HCT116 (cell line): Measurements from ENCODE around the gene LPCAT2. TPM values are rescaled to one million over a fixed set of nuclear protein-coding genes. Genes with fewer than 3 reads are reported as not detected.

Experiments used
- ATAC-seq: fragments of 200-7000 bp; cut with Tn5 transposase; 2 replicates; pipeline ENCODE4 v1.9.1; 2020; ENCODE audit warnings: mild to moderate bottlenecking, moderate library complexity
- BruUV-seq: library from RNA; stranded (reverse); fragments of 400-500 nt; replicated peaks from 2 replicates; lab custom pipeline; 2021; lab: Mats Ljungman, UMichigan
- CTCF ChIA-PET: fragments of 300-600 bp; sonication (Branson Sonifier 250); formaldehyde crosslinking; loops from one replicate; lab custom pipeline; 2021; ENCODE audit warnings: antibody characterized with exemption; lab: Charles Lee
- POLR2A ChIA-PET: fragments of 300-600, 350-600 bp; sonication (Branson Sonifier 250); formaldehyde crosslinking; loops from one replicate; lab custom pipeline; 2021; ENCODE audit warnings: antibody characterized with exemption; lab: Charles Lee
- RAD21 ChIA-PET, 2 experiments: fragments of 300-600 bp; sonication (Branson Sonifier 250); formaldehyde crosslinking; loops; one replicate each; lab custom pipeline; 2023; ENCODE audit warnings: low total read pairs in 2 of 2; ENCODE audit not compliant: uncharacterized antibody in 2 of 2, unreplicated experiment in 2 of 2, low non-redundant PET in 1 of 2; lab: Charles Lee
- DNase-seq: peaks from one replicate; pipeline ENCODE4 v3.0.0-alpha.2; 2010; ENCODE audit warnings: low read depth, low spot score
- H2AFZ ChIP-seq: fragments of 200-600 bp; shearing (Covaris generic), sonication (generic); 2 replicates; pipeline ENCODE4 v1.6.1; 2017; ENCODE audit warnings: low read depth, mixed run types, mixed read lengths, antibody characterized with exemption, low read length; ENCODE audit not compliant: poor library complexity, severe bottlenecking
- H3K27ac ChIP-seq: 2 replicates; pipeline ENCODE4 v1.5.1; 2012; ENCODE audit warnings: low read depth, low read length
- H3K27me3 ChIP-seq: fragments of 200-600 bp; sonication (generic); 2 replicates; pipeline ENCODE4 v1.6.1; 2016; ENCODE audit warnings: mixed run types, low read length, mixed read lengths; ENCODE audit not compliant: insufficient read depth
- H3K36me3 ChIP-seq, 2 experiments: fragments of 200-500 bp in 1 of 2; fragments of 200-600 bp in 1 of 2; sonication (Bioruptor generic) in 1 of 2; sonication (generic) in 1 of 2; 2 replicates each; pipeline versions ENCODE4 v1.5.1 to v1.6.1; 2014 to 2016; ENCODE audit warnings: low read length in 2 of 2, inconsistent platforms in 1 of 2, mixed read lengths in 1 of 2, mixed run types in 1 of 2; ENCODE audit not compliant: insufficient read depth in 2 of 2, control insufficient read depth in 1 of 2
- H3K4me1 ChIP-seq, 2 experiments: fragments of 200-600 bp in 1 of 2; sonication (generic) in 1 of 2; 2 replicates each; pipeline versions ENCODE4 v1.5.1 to v1.6.1; 2012 to 2017; ENCODE audit warnings: low read length in 2 of 2, inconsistent platforms in 1 of 2, mild to moderate bottlenecking in 1 of 2, mixed read lengths in 1 of 2, mixed run types in 1 of 2, moderate library complexity in 1 of 2; ENCODE audit not compliant: insufficient read depth in 2 of 2, control insufficient read depth in 1 of 2
- H3K4me2 ChIP-seq: fragments of 200-600 bp; sonication (generic); 2 replicates; pipeline ENCODE4 v1.6.1; 2017; ENCODE audit warnings: mixed run types, low read length, mixed read lengths
- H3K4me3 ChIP-seq, 2 experiments: fragments of 200-600 bp in 1 of 2; sonication (generic) in 1 of 2; replicated peaks in 1 of 2; 2 replicates each; pipeline ENCODE4 v1.5.1; 2011 to 2016; ENCODE audit warnings: low read length in 2 of 2, control low read depth in 1 of 2, low read depth in 1 of 2, mild to moderate bottlenecking in 1 of 2, mixed read lengths in 1 of 2, mixed run types in 1 of 2
- H3K79me2 ChIP-seq: fragments of 200-600 bp; sonication (generic); 2 replicates; pipeline ENCODE4 v1.6.1; 2017; ENCODE audit warnings: mild to moderate bottlenecking, mixed run types, low read length, moderate library complexity, mixed read lengths; ENCODE audit not compliant: insufficient read depth
- H3K9ac ChIP-seq: fragments of 200-600 bp; sonication (generic); 2 replicates; pipeline ENCODE4 v1.6.1; 2016; ENCODE audit warnings: low read length, mixed read lengths
- H3K9me2 ChIP-seq: fragments of 200-600 bp; sonication (generic), shearing (Covaris generic); 2 replicates; pipeline ENCODE4 v1.6.1; 2017; ENCODE audit warnings: mixed run types, mild to moderate bottlenecking, moderate library complexity; ENCODE audit not compliant: insufficient read depth
- H3K9me3 ChIP-seq, 2 experiments: fragments of 200-500 bp in 1 of 2; fragments of 200-600 bp in 1 of 2; sonication (Bioruptor generic) in 1 of 2; sonication (generic) in 1 of 2; 2 replicates each; pipeline ENCODE4 v1.6.1; 2014 to 2017; ENCODE audit warnings: low read length in 2 of 2, mixed read lengths in 2 of 2, inconsistent platforms in 1 of 2, low read depth in 1 of 2, mild to moderate bottlenecking in 1 of 2, mixed run types in 1 of 2, moderate library complexity in 1 of 2; ENCODE audit not compliant: control insufficient read depth in 1 of 2, insufficient read depth in 1 of 2
- H4K20me1 ChIP-seq: fragments of 200-600 bp; sonication (generic), shearing (Covaris generic); 2 replicates; pipeline ENCODE4 v1.6.1; 2017; ENCODE audit warnings: mixed run types, mild to moderate bottlenecking, moderate library complexity; ENCODE audit not compliant: insufficient read depth
- ATF3 ChIP-seq: IDR thresholded peaks from 2 replicates; pipeline ENCODE4 v1.6.1; 2012
- ELF1 ChIP-seq: IDR thresholded peaks from 2 replicates; pipeline ENCODE4 v1.6.1; 2012; ENCODE audit warnings: low read depth, borderline replicate concordance
- POLR2A ChIP-seq: IDR thresholded peaks from 2 replicates; pipeline ENCODE4 v1.7.0; 2011; ENCODE audit warnings: borderline replicate concordance; ENCODE audit not compliant: insufficient read depth, insufficient read length; ENCODE audit errors: extremely low read depth
- TCF7L2 ChIP-seq: IDR thresholded peaks from 2 replicates; pipeline ENCODE4 v1.7.0; 2011; ENCODE audit warnings: borderline replicate concordance, inconsistent platforms; ENCODE audit not compliant: insufficient read depth, insufficient read length; ENCODE audit errors: extremely low read depth
- intact Hi-C: fragments of 100-400 bp; cut with micrococcal nuclease; formaldehyde crosslinking; loops from 2 replicates; pipeline ENCODE4 v1.10.0; 2022
- total RNA-seq: library from RNA; stranded (reverse); gene quantifications from one replicate; pipeline ENCODE4 v1.2.1, GENCODE V29; 2021; ENCODE audit not compliant: unreplicated experiment

Gene LPCAT2
- total RNA-seq, 1 experiment from 2014 or later = 13.1 TPM

DNA sequence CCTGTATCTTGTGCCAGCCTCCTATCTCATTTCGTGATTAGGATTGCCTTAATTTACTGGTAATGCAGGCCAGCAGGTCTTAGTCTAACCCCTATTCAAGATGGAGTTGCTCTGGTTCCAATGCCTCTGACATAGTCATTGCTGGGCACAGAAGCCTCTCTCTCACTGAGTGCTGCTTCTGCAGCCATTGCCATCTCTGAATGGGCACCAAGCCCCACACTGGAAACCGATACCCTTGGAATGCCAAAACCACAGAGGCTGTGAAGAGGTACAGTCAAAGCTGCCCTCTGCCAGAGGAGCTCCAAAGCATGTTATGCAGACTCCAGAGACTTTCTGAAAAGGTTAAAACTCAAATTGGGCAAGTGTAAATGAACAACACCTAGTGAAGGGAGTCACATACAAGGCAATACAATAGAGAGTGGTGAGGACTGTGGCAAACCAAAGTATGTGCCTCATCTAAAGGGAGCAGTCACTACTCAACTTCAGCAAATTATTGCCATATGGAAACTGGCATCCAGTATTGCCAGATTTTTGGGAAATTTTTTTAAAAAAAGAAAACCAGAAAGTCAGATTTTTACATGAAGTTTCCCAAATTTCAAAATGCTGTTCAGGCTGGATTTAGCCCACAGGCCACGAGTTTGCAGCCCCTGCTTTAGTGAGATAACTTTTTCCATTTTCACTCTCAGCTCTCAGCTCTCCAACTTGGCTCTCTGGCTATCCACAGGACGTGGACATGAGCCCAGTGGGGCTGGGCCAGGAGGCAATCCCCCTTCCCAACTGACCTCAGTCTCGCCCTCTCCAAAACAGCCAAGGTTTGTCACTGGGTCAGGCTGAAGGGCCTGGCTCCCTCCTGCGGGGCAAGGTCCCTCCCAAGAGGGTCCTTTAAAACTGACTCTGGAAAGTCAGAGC lies 32.0 kb upstream of the LPCAT2 start:
- intact Hi-C loops = no loop called here
- no peak overlapping the region for H3K27ac ChIP-seq
- no peaks in the 10 kb centered on the region for H3K9me3 ChIP-seq
- no peaks in the 10 kb centered on the region for H4K20me1 ChIP-seq
- CTCF ChIA-PET = no interaction called here
- ATAC-seq = no peak
- no peak overlapping the region for H2AFZ ChIP-seq
- RAD21 ChIA-PET = no interaction called here
- peaks cover 5 to 11% of the 10 kb centered on the region in 2 experiments for H3K4me1 ChIP-seq
- POLR2A ChIA-PET = no interaction called here
- no peak for DNase-seq
- no peaks in the 10 kb centered on the region for H3K79me2 ChIP-seq
- no peaks in the 10 kb centered on the region for H3K9me2 ChIP-seq
- no TSS peak for BruUV-seq
- H3K36me3 ChIP-seq = no peaks in the 10 kb centered on the region
- H3K9ac ChIP-seq = no peak overlapping the region
- TF ChIP-seq ELF1 = no peak
- TF ChIP-seq, all 23 proteins: peak for 0
- no peaks in the 10 kb centered on the region for H3K27me3 ChIP-seq
- no peak overlapping the region for H3K4me2 ChIP-seq
- no peak overlapping the region for H3K4me3 ChIP-seq

DNA sequence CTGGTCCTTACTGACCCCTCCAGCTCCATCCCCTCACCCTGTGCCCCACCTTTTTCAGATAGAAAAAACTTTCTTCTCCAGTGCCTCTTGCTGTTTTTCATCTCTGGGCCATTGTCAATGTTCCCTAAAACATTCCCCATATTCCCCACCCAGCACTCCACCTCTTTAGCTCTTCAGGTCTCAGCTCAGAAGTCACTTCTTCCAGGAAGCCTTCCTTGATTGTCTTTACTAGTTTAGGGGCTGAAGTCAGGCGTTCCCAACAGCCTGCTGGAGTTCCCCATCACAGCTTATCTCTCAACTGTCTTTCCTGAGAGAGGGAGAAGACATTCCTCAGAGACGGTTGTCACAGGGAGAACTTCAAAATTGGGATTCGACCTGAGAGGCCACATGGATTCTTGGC lies 31.1 kb upstream of the LPCAT2 start:
- H3K36me3 ChIP-seq = no peaks in the 10 kb centered on the region
- H3K9me2 ChIP-seq = no peaks in the 10 kb centered on the region
- RAD21 ChIA-PET = no interaction called here
- no peaks in the 10 kb centered on the region for H3K27me3 ChIP-seq
- H3K9me3 ChIP-seq = no peaks in the 10 kb centered on the region
- TF ChIP-seq POLR2A (no peak), ATF3 (no peak), ELF1 (no peak), TCF7L2 (no peak)
- CTCF ChIA-PET = no interaction called here
- H3K4me3 ChIP-seq = no peak overlapping the region
- intact Hi-C loops = no loop called here
- peaks cover 0 to 2% of the 10 kb centered on the region in 2 experiments; a peak in 3 of 4 replicates for H3K4me1 ChIP-seq
- ATAC-seq (no peak), DNase-seq (no peak)
- POLR2A ChIA-PET = no interaction called here
- no TSS peak for BruUV-seq
- H3K27ac ChIP-seq = no peak overlapping the region
- H2AFZ ChIP-seq = no peak overlapping the region
- no peaks in the 10 kb centered on the region for H3K79me2 ChIP-seq
- H3K4me2 ChIP-seq = no peak overlapping the region
- no peaks in the 10 kb centered on the region for H4K20me1 ChIP-seq
- H3K9ac ChIP-seq = no peak overlapping the region
